Stimulated activated CD8-positive, alpha-beta memory T cell treated with anti-CD3 and anti-CD28 coated beads, Interleukin-15, amount 100 ng/mL, for 1 hour (primary cell): Measurements from ENCODE around the gene PCDHGA1.

ENCODE experiments used
- DNase-seq: peaks from one replicate; pipeline ENCODE4 v3.0.0-alpha.2; 2020; ENCODE audit warnings: low read depth

The PCDHGA1 gene

DNA sequence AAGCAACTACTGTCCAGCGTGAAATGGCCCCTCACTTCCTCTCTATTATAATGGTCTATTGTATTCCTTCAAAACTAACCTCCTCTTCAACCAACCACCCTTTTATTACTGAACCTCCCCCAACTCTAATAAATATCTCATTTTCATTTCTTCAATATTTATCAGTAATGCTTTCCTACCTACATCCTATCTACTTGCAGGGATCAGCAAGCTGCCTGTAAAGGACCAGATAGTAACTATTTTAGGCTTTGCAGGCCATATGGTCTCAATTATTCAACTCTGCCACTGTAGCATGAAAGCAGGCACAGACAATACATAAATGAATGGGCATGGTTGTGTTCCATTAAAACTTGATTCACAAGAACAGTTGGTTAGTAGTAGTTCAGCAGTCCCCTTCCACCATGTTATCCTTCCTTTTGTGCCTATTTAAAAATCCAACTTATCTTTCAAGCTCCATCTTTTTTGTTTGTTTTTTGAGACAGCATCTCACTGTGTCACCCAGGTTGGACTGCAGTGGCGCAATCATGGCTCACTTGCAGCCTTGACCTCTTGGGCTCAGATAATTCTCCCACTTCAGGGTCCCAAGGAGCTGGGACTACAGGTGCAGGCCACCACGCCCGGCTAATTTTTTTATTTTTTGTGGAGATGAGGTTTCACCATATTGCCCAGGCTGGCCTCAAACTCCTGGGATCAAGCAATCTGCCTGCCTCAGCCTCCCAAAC, 204.3 kb downstream of the PCDHGA1 start:
- no peak for DNase-seq

DNA sequence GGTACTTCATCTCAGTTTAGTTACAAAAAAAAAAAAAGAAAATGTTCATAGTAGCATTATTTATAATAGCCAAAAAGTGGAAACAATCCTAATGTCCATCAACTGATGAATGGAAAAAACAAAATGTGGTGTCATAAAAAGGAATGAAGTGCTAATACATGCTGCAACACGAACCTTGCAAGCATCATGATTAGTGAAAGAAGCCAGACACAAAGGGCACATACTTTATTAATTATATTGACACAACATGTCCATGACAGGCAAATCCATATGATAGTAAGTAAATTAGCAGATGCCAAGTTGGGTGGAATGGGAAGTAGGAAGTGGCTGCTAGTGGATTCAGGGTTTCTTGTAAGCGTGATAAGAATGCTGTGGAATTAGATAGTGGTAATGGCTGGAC, 212.7 kb downstream of the PCDHGA1 start:
- no peak for DNase-seq

DNA sequence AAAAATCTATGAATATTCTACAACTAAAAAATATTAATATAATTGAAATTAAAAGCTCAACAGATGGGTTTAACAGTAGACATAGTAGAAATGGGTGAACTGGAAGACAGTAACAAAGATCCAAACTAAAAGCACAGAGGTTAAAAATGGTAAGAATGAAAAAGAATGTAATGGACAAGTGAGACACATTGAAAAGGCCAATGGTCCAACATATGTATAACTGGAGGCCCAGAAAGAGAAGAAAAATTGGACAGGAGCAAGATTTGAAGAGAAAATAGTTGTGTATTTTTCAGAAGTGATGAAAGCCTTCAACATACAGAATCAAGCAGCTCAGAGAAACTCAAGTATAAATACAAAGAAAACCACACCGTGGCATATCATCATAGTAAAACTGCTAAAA, 217.2 kb downstream of the PCDHGA1 start:
- DNase-seq = no peak

DNA sequence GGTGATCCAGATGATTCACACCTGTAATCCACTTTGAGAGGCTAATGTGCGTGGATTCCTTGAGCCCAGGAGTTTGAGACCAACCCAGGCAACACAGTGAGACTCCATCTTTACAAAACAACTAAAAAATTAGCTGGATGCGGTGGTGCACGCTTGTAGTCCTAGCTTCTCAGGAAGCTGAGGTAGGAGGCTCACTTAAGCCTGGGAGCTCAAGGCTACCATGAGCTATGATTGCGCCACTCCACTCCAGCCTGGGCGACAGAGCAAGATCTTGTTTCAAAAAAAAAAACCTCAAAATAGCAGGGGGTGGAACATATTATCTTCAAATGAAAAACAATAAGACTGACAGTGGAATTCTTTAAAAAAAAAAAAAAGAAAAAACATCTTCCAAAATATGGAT, 217.6 kb downstream of the PCDHGA1 start:
- no peak for DNase-seq

DNA sequence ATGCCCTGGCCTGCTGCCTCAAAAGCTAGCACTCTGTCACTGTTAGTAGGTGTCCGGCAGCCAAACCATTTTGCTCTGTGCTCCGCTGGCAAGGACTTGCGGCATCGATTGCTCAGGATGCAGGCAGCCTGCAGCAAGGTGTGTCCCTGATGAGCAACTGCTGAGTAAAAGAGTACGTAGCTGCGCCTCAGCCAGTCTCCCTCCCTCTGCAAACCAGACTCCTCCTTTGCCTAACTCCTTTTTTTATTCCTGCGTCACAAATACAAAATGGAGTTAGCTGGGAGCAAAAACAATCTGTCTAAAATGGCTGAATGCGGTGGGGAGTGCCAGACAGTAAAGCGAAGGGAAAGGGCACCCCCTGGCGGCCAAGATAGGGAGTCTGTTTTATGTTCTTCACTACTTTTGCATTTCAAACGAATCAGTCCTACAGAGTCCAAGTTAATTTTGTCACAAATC, 227.4 kb downstream of the PCDHGA1 start:
- DNase-seq = peak; percentile 58

DNA sequence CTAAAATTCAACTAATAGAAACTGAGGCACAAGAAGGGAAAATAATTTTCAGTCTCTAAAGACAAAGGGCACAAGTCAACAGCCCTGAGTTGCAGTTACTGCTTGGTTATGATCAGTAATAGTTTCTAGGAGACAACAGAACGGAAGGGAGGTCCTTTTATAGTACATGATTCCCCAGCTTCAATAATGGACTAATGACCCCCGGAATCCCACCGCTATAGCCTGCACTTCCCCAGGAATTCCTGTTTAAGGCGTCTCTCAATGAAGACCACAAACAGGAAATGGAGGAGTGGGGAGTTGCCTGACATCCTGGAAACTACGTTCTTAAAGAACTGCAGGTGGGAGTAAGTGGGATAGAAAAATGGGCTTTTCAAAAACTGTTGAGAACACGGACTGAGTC, 227.8 kb downstream of the PCDHGA1 start:
- DNase-seq = no peak

DNA sequence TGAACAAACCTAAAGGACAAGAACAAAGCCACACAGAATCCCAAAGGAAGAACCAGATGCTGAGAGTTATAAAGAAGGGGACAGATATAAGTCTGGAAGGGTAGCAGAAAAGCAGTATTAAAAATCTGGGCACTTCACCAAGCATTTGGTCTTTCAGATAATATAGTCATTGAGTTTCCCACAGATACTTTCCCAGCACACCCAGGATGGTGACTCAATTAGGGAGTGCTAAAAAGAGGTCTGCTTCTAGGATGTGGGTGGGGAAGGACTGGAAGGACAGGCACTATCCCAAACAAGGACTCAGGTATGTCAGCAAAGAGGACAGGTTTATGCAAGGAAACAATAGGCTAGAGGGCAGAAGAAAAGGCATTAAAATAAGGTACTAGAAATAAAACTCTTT, 229.1 kb downstream of the PCDHGA1 start:
- no peak for DNase-seq

DNA sequence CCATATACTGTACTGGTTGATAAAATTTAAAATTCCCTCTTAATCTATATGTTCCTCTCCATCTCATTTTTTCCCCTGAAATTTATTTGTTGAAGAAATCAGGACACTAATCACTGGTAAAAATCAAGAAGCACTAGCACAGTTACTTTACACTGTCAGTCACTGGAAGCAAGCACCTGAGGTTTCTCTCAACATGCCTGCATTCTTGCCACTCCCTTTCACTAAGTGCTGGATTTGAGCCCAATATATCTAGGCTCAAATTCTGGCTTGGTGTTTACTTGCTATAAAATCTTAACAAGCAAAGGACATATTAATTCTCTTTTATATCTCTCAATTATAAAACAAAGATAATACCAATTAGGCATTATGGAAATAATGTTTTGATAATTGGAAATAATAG, 229.8 kb downstream of the PCDHGA1 start:
- no peak for DNase-seq

DNA sequence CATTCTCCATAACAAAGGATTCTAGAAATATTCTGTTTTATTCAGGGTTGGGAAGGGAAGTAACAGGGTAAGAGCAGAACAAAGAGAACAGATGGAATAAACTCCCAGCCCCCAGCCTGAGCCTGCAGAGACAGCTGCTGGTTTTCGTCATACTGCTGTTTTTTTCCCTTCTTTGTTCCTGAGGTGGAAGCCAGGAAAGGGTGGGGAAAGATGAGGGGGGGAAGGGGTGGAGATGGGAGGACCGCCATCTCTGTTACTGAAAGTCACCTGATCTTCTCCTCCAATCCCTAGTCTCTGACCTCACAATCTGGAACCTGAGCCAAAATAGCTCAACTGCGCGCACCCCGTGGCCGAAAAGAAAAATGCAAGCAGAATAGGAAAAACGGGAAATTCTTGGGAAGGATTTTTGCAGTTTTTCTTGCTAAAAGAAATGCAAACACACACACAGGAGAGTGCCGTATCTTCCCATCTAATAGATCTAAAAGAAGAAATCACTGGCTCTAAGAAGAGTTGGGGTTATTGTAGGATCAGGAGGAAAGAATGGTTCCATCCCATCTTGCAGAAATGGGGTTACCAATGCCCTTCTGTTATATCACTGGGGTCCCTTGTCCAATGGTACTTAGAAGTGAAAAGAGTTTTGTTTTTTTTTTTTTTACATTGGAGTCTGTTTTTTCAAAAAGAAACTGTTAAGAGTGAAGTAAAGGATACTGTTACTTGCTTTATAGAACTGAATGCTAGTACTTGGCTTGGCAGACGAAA, 230.6 kb downstream of the PCDHGA1 start:
- no peak for DNase-seq
